CD14-positive monocyte (primary cell): ENCODE results near the gene HK3. TPM values are rescaled to one million over a fixed set of nuclear protein-coding genes. Genes with fewer than 3 reads are reported as not detected.
A peak's percentile ranks its signal among the peaks of the same experiment; 100 is the strongest.
"Not testable (repeated sequence)": the region's sequence is repeated elsewhere in the genome, so short reads cannot be mapped to it uniquely, and the experiment has no call there.

Experiments
- DNase-seq, 3 donors: peaks; one replicate each; pipeline ENCODE4 v3.0.0-alpha.2; 2011 to 2022
- H2AFZ ChIP-seq: 2 replicates; pipeline ENCODE4 v1.6.0; 2012; ENCODE audit warnings: mild to moderate bottlenecking, low read depth, low read length, inconsistent platforms; ENCODE audit not compliant: insufficient read depth, poor library complexity, severe bottlenecking
- H3K27ac ChIP-seq, 2 donors: 1 replicate in 1 of 2; 2 replicates in 1 of 2; pipeline ENCODE4 v1.5.1; 2012 to 2013; ENCODE audit warnings: low read length in 2 of 2, control low read depth in 1 of 2, inconsistent platforms in 1 of 2, low read depth in 1 of 2, mild to moderate bottlenecking in 1 of 2
- H3K27me3 ChIP-seq, 2 donors: one replicate each; pipeline versions ENCODE4 v1.6.0 to v1.6.1; 2011 to 2013; ENCODE audit warnings: low read length in 2 of 2; ENCODE audit not compliant: control insufficient read depth in 2 of 2, insufficient read depth in 2 of 2
- H3K36me3 ChIP-seq, 2 donors: replicated peaks in 1 of 2; 1 replicate in 1 of 2; 2 replicates in 1 of 2; pipeline versions ENCODE4 v1.5.1 to v1.6.1; 2012 to 2013; ENCODE audit warnings: low read length in 2 of 2, control low read depth in 1 of 2, inconsistent platforms in 1 of 2, mild to moderate bottlenecking in 1 of 2; ENCODE audit not compliant: insufficient read depth in 2 of 2, control insufficient read depth in 1 of 2
- H3K4me1 ChIP-seq, 2 donors: 1 replicate in 1 of 2; 2 replicates in 1 of 2; pipeline versions ENCODE4 v1.5.1 to v1.6.1; 2012 to 2013; ENCODE audit warnings: low read length in 2 of 2, control low read depth in 1 of 2, inconsistent platforms in 1 of 2, mild to moderate bottlenecking in 1 of 2, moderate library complexity in 1 of 2; ENCODE audit not compliant: insufficient read depth in 2 of 2, control insufficient read depth in 1 of 2
- H3K4me2 ChIP-seq: replicated peaks from 2 replicates; pipeline ENCODE3; 2012; ENCODE audit warnings: low read length, moderate library complexity, mild to moderate bottlenecking; ENCODE audit not compliant: poor library complexity, severe bottlenecking; ENCODE audit errors: extremely low read depth
- H3K4me3 ChIP-seq, 3 experiments: fragments of 200-600 bp in 1 of 3; sonication (generic) in 1 of 3; replicated peaks in 1 of 3; 1 replicate in 2 of 3; 2 replicates in 1 of 3; pipeline ENCODE4 v1.5.1; 2011 to 2013; ENCODE audit warnings: low read length in 3 of 3, mild to moderate bottlenecking in 3 of 3, control low read depth in 2 of 3, low read depth in 2 of 3, inconsistent platforms in 1 of 3, moderate library complexity in 1 of 3
- H3K79me2 ChIP-seq: 2 replicates; pipeline ENCODE4 v1.6.0; 2012; ENCODE audit warnings: mild to moderate bottlenecking, control low read depth, inconsistent platforms, low read length, moderate library complexity; ENCODE audit not compliant: insufficient read depth
- H3K9ac ChIP-seq: 2 replicates; pipeline ENCODE4 v1.6.0; 2017; ENCODE audit warnings: low read length, mild to moderate bottlenecking; ENCODE audit not compliant: insufficient read depth, poor library complexity, severe bottlenecking
- H3K9me3 ChIP-seq, 2 donors: replicated peaks in 1 of 2; 1 replicate in 1 of 2; 2 replicates in 1 of 2; pipeline versions ENCODE4 v1.5.1 to v1.6.1; 2012 to 2013; ENCODE audit warnings: low read length in 2 of 2, control low read depth in 1 of 2; ENCODE audit not compliant: control insufficient read depth in 1 of 2, insufficient read depth in 1 of 2
- H4K20me1 ChIP-seq: 2 replicates; pipeline ENCODE4 v1.6.0; 2012; ENCODE audit warnings: mild to moderate bottlenecking, low read length, control low read depth, moderate library complexity; ENCODE audit not compliant: insufficient read depth
- H3K27ac Mint-ChIP-seq, 7 donors: one replicate each; pipeline ENCODE4 v1.8.0; 2020; ENCODE audit warnings: mild to moderate bottlenecking in 7 of 7, mixed read lengths in 7 of 7, moderate library complexity in 6 of 7, inconsistent platforms in 2 of 7
- H3K27me3 Mint-ChIP-seq, 3 donors: one replicate each; pipeline ENCODE4 v1.8.0; 2021 to 2022; ENCODE audit warnings: low read depth in 3 of 3, mild to moderate bottlenecking in 3 of 3, mixed read lengths in 3 of 3, moderate library complexity in 3 of 3, inconsistent platforms in 1 of 3
- H3K36me3 Mint-ChIP-seq, 2 donors: one replicate each; pipeline ENCODE4 v1.8.0; 2020; ENCODE audit warnings: mixed read lengths in 2 of 2, inconsistent platforms in 1 of 2, mild to moderate bottlenecking in 1 of 2
- H3K4me1 Mint-ChIP-seq: one replicate; pipeline ENCODE4 v1.8.0; 2020; ENCODE audit warnings: mild to moderate bottlenecking, mixed read lengths
- H3K4me3 Mint-ChIP-seq, 2 donors: one replicate each; pipeline ENCODE4 v1.8.0; 2020; ENCODE audit warnings: mild to moderate bottlenecking in 2 of 2, mixed read lengths in 2 of 2, moderate library complexity in 1 of 2
- H3K9me3 Mint-ChIP-seq, 7 donors: one replicate each; pipeline ENCODE4 v1.8.0; 2020 to 2022; ENCODE audit warnings: mixed read lengths in 7 of 7, mild to moderate bottlenecking in 6 of 7, moderate library complexity in 6 of 7, inconsistent platforms in 2 of 7
- CTCF ChIP-seq: fragments of 200-600 bp; IDR thresholded peaks from one replicate; pipeline ENCODE4 v1.8.0; 2022; ENCODE audit warnings: antibody characterized with exemption, mild to moderate bottlenecking
- WGBS: methylation state at CpG from one replicate; pipeline ENCODE4 v1.1.5; 2013; ENCODE audit warnings: missing lambda C conversion rate; ENCODE audit not compliant: insufficient coverage; 5-methylcytosine and 5-hydroxymethylcytosine counted together
- intact Hi-C, 2 donors: fragments of 100-400 bp; cut with micrococcal nuclease; formaldehyde crosslinking; loops; one replicate each; pipeline versions ENCODE4 v1.15.0 to v1.15.1; 2023
- polyA plus RNA-seq, 3 donors: library from polyadenylated mRNA; depleted of rRNA in 1 of 3; unstranded in 2 of 3; stranded (reverse) in 1 of 3; fragments of 300-500 nt in 2 of 3; fragments of >200 nt in 1 of 3; fragmentation: Illumina TruSeq in 2 of 3; gene quantifications; 1 replicate in 2 of 3; 2 replicates in 1 of 3; pipeline ENCODE4 v1.2.3, GENCODE V29; 2012 to 2021

HK3 gene
- polyA plus RNA-seq, 3 donors, result 174 to 988 (median 204) TPM

- Histone ChIP-seq H3K27me3 (peaks cover 0 to 6% of the 10 kb centered on the region in 2 donors), H3K4me2 (no peak overlapping the region), H2AFZ (no peak overlapping the region), H3K79me2 (no peaks in the 10 kb centered on the region), H3K9ac (no peak overlapping the region), H3K4me3 (no peak overlapping the region), H3K9me3 (peaks cover 0 to 15% of the 10 kb centered on the region in 2 donors), H4K20me1 (peaks cover 56% of the 10 kb centered on the region), H3K36me3 (no peaks in the 10 kb centered on the region), H3K27ac (no peak overlapping the region), H3K4me1 (peaks cover 5 to 6% of the 10 kb centered on the region in 2 donors)
- DNase-seq, result no peak
- intact Hi-C loops, result no loop called here
- no peak overlapping the region for H3K4me3 Mint-ChIP-seq
- TF ChIP-seq CTCF, result no peak
- H3K9me3 Mint-ChIP-seq, result peaks cover 7 to 21% (median 11%) of the 10 kb centered on the region in 7 donors
- peaks cover 23% of the 10 kb centered on the region for H3K4me1 Mint-ChIP-seq
- H3K36me3 Mint-ChIP-seq, result peaks cover 0 to 6% of the 10 kb centered on the region in 2 donors
- H3K27ac Mint-ChIP-seq, result no peak overlapping the region
- peaks cover 9 to 40% (median 14%) of the 10 kb centered on the region in 3 donors for H3K27me3 Mint-ChIP-seq
- 75% methylated on average over 16 of the region's 16 CpGs for WGBS
Measured at GRCh38 chr5:176873541-176874172, 25.5 kb downstream of the HK3 start.

- Mint-ChIP-seq H3K27me3 (peaks cover 12 to 46% (median 14%) of the 10 kb centered on the region in 3 donors), H3K9me3 (peaks cover 7 to 22% (median 11%) of the 10 kb centered on the region in 7 donors), H3K27ac (peak overlapping the region in 4 of 7 donors; percentile 9 to 61 (median 50)), H3K4me1 (peaks cover 23% of the 10 kb centered on the region)
- 17% methylated on average over 1 of the region's 2 CpGs for WGBS
- H3K79me2 ChIP-seq, H3K36me3 ChIP-seq, H3K4me1 ChIP-seq, intact Hi-C loops, H3K27ac ChIP-seq, H2AFZ ChIP-seq, H3K9ac ChIP-seq, H3K4me3 ChIP-seq, H3K4me3 Mint-ChIP-seq, DNase-seq, H3K36me3 Mint-ChIP-seq, H3K4me2 ChIP-seq: not testable (repeated sequence)
- Histone ChIP-seq H4K20me1 (peaks cover 50% of the 10 kb centered on the region), H3K27me3 (peaks cover 0 to 13% of the 10 kb centered on the region in 2 donors), H3K9me3 (peaks cover 0 to 15% of the 10 kb centered on the region in 2 donors)
Measured at GRCh38 chr5:176873011-176873410, 26.1 kb downstream of the HK3 start.

- not testable (repeated sequence) for H3K27ac ChIP-seq
Measured at GRCh38 chr5:176872586-176872985, 26.6 kb downstream of the HK3 start.

GRCh38 chr5:176870644-176871043 is 28.5 kb downstream of the HK3 start:
- Mint-ChIP-seq H3K27ac (peak overlapping the region in 3 of 7 donors; percentile 15 to 65 (median 52)), H3K9me3 (peaks cover 10 to 28% (median 11%) of the 10 kb centered on the region in 7 donors), H3K4me1 (peaks cover 17% of the 10 kb centered on the region), H3K27me3 (peaks cover 25 to 60% (median 32%) of the 10 kb centered on the region in 3 donors)
- H2AFZ ChIP-seq, H3K36me3 ChIP-seq, H3K4me1 ChIP-seq, intact Hi-C loops, H3K4me3 Mint-ChIP-seq, H3K9ac ChIP-seq, H3K4me3 ChIP-seq, DNase-seq, H3K27ac ChIP-seq, H3K4me2 ChIP-seq, H3K36me3 Mint-ChIP-seq, H3K79me2 ChIP-seq: not testable (repeated sequence)
- 71% methylated on average over 4 of the region's 10 CpGs for WGBS
- H3K9me3 ChIP-seq, result peaks cover 0 to 15% of the 10 kb centered on the region in 2 donors
- peaks cover 26% of the 10 kb centered on the region for H4K20me1 ChIP-seq
- peaks cover 6 to 37% of the 10 kb centered on the region in 2 donors for H3K27me3 ChIP-seq

More at GRCh38 chr5:176872586-176872985, 26.6 kb downstream of the HK3 start:
- H2AFZ ChIP-seq, intact Hi-C loops, H3K4me1 ChIP-seq, H3K36me3 ChIP-seq, H3K27ac Mint-ChIP-seq, H3K4me3 ChIP-seq, H3K9ac ChIP-seq, H3K4me3 Mint-ChIP-seq, H3K36me3 Mint-ChIP-seq, DNase-seq, H3K79me2 ChIP-seq, H3K4me2 ChIP-seq: not testable (repeated sequence)
- H4K20me1 ChIP-seq, result peaks cover 46% of the 10 kb centered on the region
- H3K9me3 ChIP-seq, result peaks cover 0 to 15% of the 10 kb centered on the region in 2 donors
- peaks cover 9 to 22% (median 11%) of the 10 kb centered on the region in 7 donors for H3K9me3 Mint-ChIP-seq
- peaks cover 23% of the 10 kb centered on the region for H3K4me1 Mint-ChIP-seq
- peaks cover 0 to 17% of the 10 kb centered on the region in 2 donors for H3K27me3 ChIP-seq
- H3K27me3 Mint-ChIP-seq, result peaks cover 13 to 49% (median 15%) of the 10 kb centered on the region in 3 donors
- WGBS, result 0% methylated on average over 1 of the region's 2 CpGs
